Measurements from ENCODE around the gene ZMYND19. TPM values are rescaled to one million over a fixed set of nuclear protein-coding genes. Genes with fewer than 3 reads are reported as not detected.
"Not testable (repeated sequence)": the region's sequence is repeated elsewhere in the genome, so short reads cannot be mapped to it uniquely, and the experiment has no call there.

ZMYND19 gene
- total RNA-seq, 1 donor from 2014 or later: 11.6 TPM

DNA sequence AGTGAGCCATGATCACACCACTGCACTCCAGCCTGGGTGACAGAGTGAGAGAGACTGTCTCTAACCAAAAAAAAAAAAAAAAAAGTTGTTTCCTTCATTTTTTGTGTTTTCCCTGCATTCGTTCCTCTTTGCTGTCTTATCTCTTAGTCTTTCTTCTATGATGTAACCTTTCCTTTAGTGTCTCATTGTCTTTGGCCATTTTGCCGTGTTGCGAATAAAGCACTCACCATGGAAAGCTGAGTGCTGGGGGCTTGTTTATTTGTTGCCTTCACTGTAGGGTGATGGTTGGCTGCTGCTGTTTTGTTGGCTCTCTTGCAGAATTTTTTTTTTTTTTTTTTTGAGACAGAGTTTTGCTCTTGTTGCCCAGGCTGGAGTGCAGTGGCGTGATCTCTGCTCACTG is 36.2 kb upstream of the ZMYND19 start:
- Histone ChIP-seq H3K27ac (replicated peaks) (no peak overlapping the region), H3K36me3 (no peaks in the 10 kb centered on the region), H3K4me1 (peaks cover 65% of the 10 kb centered on the region), H3K4me3 (no peak overlapping the region), H3K9me3 (replicated peaks) (no peaks in the 10 kb centered on the region), H3K27me3 (ENCODE audit: low read depth) (no peaks in the 10 kb centered on the region)
- intact Hi-C loops (cut with micrococcal nuclease): no loop called here
- TF ChIP-seq, protein P1, sequence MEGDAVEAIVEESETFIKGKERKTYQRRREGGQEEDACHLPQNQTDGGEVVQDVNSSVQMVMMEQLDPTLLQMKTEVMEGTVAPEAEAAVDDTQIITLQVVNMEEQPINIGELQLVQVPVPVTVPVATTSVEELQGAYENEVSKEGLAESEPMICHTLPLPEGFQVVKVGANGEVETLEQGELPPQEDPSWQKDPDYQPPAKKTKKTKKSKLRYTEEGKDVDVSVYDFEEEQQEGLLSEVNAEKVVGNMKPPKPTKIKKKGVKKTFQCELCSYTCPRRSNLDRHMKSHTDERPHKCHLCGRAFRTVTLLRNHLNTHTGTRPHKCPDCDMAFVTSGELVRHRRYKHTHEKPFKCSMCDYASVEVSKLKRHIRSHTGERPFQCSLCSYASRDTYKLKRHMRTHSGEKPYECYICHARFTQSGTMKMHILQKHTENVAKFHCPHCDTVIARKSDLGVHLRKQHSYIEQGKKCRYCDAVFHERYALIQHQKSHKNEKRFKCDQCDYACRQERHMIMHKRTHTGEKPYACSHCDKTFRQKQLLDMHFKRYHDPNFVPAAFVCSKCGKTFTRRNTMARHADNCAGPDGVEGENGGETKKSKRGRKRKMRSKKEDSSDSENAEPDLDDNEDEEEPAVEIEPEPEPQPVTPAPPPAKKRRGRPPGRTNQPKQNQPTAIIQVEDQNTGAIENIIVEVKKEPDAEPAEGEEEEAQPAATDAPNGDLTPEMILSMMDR (IDR thresholded peaks at IDR 0.05; ENCODE audit: borderline replicate concordance): no peak
- DNase-seq: no peak

DNA sequence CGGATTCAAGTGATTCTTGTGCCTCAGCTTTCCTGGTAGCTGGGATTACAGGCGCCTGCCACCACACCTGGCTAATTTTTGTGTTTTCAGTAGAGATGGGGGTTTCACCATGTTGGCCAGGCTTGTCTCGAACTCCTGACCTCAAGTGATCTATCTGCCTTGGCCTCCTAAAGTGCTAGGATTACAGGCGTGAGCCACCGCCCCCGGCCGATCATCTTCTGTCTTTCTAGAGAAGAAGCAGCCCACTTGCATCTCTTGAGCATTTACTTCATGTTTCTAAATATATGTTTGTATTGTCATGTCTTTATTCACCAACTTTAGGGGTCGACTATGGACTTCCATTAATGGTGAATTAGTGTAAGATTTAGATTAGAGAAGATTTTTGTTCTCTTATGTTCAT is 31.9 kb upstream of the ZMYND19 start:
- H3K9me3 ChIP-seq (replicated peaks); H3K4me3 ChIP-seq; DNase-seq; H3K27ac ChIP-seq (replicated peaks); H3K27me3 ChIP-seq (ENCODE audit: low read depth); intact Hi-C loops (cut with micrococcal nuclease); H3K36me3 ChIP-seq: not testable (repeated sequence)
- peaks cover 64% of the 10 kb centered on the region for H3K4me1 ChIP-seq

DNA sequence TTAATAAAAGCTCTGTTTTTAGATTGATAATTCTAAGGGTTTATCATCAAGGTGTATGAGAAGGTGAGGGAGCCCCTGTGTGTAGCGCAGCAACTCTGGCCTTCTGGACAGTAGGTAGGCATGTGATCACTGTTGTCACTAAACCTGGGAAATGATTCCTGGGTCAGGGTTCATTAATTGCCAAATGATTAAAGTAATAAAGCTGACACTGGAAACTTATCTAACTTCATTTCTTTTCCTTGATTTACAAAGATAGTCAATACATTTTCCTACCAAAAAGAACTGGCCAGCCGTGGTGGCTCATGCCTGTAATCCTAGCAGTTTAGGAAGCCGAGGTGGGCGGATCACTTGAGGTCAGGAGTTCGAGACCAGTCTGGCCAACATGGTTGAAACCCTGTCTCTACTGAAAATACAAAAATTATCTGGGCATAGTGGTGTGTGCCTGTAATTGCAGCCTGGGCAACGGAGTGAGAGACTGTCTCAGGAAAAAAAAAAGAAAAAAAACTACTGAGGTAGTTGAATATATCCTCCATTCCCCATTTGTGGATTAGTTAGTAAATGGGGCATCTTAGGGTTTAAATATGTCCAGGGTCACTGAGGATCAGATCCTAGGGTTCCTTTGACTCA is 30.9 kb upstream of the ZMYND19 start:
- intact Hi-C loops (cut with micrococcal nuclease): no loop called here
- no peak overlapping the region for H3K27ac ChIP-seq (replicated peaks)
- H3K36me3 ChIP-seq: peaks cover 5% of the 10 kb centered on the region
- DNase-seq: no peak
- peaks cover 65% of the 10 kb centered on the region for H3K4me1 ChIP-seq
- no peaks in the 10 kb centered on the region for H3K9me3 ChIP-seq (replicated peaks)
- H3K27me3 ChIP-seq (ENCODE audit: low read depth): no peaks in the 10 kb centered on the region
- TF ChIP-seq, protein P1 (IDR thresholded peaks at IDR 0.05; ENCODE audit: borderline replicate concordance): peak; percentile 41
- no peak overlapping the region for H3K4me3 ChIP-seq

DNA sequence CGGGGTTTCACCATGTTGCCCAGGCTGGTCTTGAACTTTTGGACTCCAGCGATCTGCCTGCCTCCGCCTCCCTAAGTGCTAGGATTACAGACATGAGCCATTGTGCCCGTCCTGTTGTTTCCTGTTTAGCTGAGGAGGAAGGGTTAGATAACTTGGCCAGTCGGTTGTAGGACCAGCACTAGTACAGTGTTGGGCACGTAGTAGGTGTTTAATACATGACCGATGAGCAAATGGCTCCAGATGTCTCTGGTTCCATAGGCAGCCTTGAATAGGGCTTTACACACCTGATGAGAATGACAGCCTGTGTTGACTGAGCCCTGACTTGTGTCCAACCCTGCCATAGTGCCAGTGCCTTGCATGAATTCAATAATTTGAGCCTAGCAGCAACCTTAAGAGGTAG is 30.3 kb upstream of the ZMYND19 start:
- DNase-seq: no peak
- Histone ChIP-seq H3K36me3 (peaks cover 9% of the 10 kb centered on the region), H3K27ac (replicated peaks) (peak overlapping the region; percentile 90), H3K4me1 (peaks cover 62% of the 10 kb centered on the region), H3K27me3 (ENCODE audit: low read depth) (no peaks in the 10 kb centered on the region), H3K4me3 (peak overlapping the region; percentile 83), H3K9me3 (replicated peaks) (no peaks in the 10 kb centered on the region)
- TF ChIP-seq, protein P1 (IDR thresholded peaks at IDR 0.05; ENCODE audit: borderline replicate concordance): no peak
- intact Hi-C loops (cut with micrococcal nuclease): no loop called here

DNA sequence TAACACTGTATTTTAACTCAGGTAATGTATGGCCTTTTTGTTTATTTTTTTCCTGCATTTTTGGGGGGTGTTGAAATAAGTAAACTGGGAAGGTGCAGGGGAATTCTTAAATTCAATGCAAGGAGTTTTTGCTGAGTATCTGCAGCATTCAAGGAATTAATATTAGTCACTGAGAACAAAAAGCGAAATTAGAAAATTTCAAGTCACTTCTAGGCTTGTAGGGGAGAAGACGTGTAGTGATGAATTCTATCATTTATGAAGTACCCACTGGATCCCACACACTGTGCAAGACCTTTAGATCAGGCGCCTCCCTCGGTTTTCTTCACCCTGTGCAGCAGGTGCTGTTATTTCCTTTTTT is 29.7 kb upstream of the ZMYND19 start:
- peaks cover 14% of the 10 kb centered on the region for H3K36me3 ChIP-seq
- no peaks in the 10 kb centered on the region for H3K9me3 ChIP-seq (replicated peaks)
- H3K4me1 ChIP-seq: peaks cover 56% of the 10 kb centered on the region
- H3K4me3 ChIP-seq: peak overlapping the region; percentile 83
- intact Hi-C loops (cut with micrococcal nuclease): no loop called here
- no peaks in the 10 kb centered on the region for H3K27me3 ChIP-seq (ENCODE audit: low read depth)
- H3K27ac ChIP-seq (replicated peaks): peak overlapping the region; percentile 90
- TF ChIP-seq, protein P1 (IDR thresholded peaks at IDR 0.05; ENCODE audit: borderline replicate concordance): no peak
- no peak for DNase-seq

DNA sequence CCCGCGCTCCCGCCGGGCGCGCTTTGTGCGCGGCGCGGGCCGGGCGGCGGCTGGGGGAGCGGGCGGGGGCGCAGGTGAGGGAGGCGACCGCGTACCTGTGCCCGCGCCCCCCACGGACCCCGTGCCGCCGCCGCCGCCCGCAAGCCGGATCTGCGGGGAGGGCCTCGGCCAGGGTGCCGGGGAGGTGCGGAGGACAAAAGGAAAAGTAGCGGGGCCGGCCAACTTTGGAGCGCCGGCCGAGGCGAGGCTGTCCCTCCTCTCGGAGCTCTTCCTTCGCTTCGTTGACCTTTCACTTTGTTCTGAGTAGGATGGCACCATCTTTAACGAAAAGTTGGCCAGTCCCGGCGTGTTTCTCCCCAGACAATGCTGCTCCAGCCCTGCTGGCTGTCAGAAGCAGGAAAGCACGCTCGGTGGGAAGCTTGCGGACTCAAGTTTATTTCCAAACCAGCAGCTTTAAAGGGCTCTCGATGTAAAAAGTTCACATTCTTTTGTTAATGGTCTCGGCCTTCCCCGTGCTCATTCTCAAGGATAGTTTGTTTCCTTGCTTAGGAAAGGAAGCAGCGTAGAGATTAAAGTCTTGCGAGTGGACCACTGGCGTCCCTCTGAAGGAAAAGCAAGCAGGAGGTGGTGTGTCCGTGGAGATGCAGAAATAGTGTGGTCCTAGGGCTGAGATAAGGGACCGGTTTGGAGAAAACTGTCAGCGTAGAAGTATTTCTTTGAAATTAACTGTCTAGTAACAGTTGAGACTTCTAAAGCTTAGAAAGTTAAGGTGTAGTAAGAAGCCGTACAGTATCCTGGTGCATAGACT is 29.1 kb upstream of the ZMYND19 start:
- Histone ChIP-seq H3K27me3 (ENCODE audit: low read depth) (no peaks in the 10 kb centered on the region), H3K4me1 (peaks cover 53% of the 10 kb centered on the region), H3K4me3 (peak overlapping the region; percentile 83), H3K27ac (replicated peaks) (peak overlapping the region; percentile 90), H3K36me3 (peaks cover 20% of the 10 kb centered on the region), H3K9me3 (replicated peaks) (no peaks in the 10 kb centered on the region)
- DNase-seq: peak; percentile 29
- TF ChIP-seq, protein P1 (IDR thresholded peaks at IDR 0.05; ENCODE audit: borderline replicate concordance): no peak
- intact Hi-C loops (cut with micrococcal nuclease): no loop called here

All from left ventricle myocardium inferior (tissue), 1 donor.